Stomach (tissue), 9 donors: ENCODE results near the gene CTIF. TPM values are rescaled to one million over a fixed set of nuclear protein-coding genes. Genes with fewer than 3 reads are reported as not detected.
A peak's percentile ranks its signal among the peaks of the same experiment; 100 is the strongest.
"Not testable (repeated sequence)": the region's sequence is repeated elsewhere in the genome, so short reads cannot be mapped to it uniquely, and the experiment has no call there.

ENCODE experiments used
- DNase-seq, 2 donors: peaks; one replicate each; pipeline versions ENCODE4 v3.0.0 to v3.0.0-alpha.2; 2013 to 2019
- H3K27ac ChIP-seq, 5 donors: fragments of 200-600 bp in 4 of 5; sonication (generic) in 4 of 5; one replicate each; pipeline ENCODE4 v1.5.1; 2013 to 2019; ENCODE audit warnings: mild to moderate bottlenecking in 1 of 5, moderate library complexity in 1 of 5
- H3K27me3 ChIP-seq, 3 donors: fragments of 200-600 bp; sonication (generic); one replicate each; pipeline ENCODE4 v1.5.1; 2017 to 2019; ENCODE audit warnings: mixed run types in 1 of 3
- H3K36me3 ChIP-seq, 4 donors: fragments of 200-600 bp; sonication (generic); 1 replicate in 3 of 4; 2 replicates in 1 of 4; pipeline ENCODE4 v1.5.1; 2016 to 2019
- H3K4me1 ChIP-seq, 4 donors: fragments of 200-600 bp; sonication (generic); one replicate each; pipeline ENCODE4 v1.5.1; 2016 to 2019
- H3K4me3 ChIP-seq, 4 donors: fragments of 200-600 bp; sonication (generic) in 3 of 4; one replicate each; pipeline ENCODE4 v1.5.1; 2016 to 2019; ENCODE audit warnings: mild to moderate bottlenecking in 1 of 4
- H3K9me3 ChIP-seq, 4 donors: fragments of 200-600 bp; sonication (generic); one replicate each; pipeline ENCODE4 v1.5.1; 2016 to 2019
- CTCF ChIP-seq, 7 experiments: fragments of 450-650 bp in 4 of 7; fragments of 200-600 bp in 3 of 7; sonication (generic) in 3 of 7; IDR thresholded peaks; one replicate each; pipeline ENCODE4 v1.5.1; 2016 to 2019; ENCODE audit warnings: antibody characterized with exemption in 7 of 7, control low read depth in 2 of 7, mild to moderate bottlenecking in 1 of 7
- EP300 ChIP-seq: sonication (generic); formaldehyde crosslinking; IDR thresholded peaks from one replicate; pipeline ENCODE4 v1.6.1; 2017; ENCODE audit warnings: antibody characterized with exemption
- POLR2A ChIP-seq, 4 donors: fragments of 450-650 bp; IDR thresholded peaks; one replicate each; pipeline ENCODE4 v1.6.1; 2016; ENCODE audit warnings: antibody characterized with exemption in 4 of 4, control low read depth in 2 of 4, mild to moderate bottlenecking in 1 of 4, moderate library complexity in 1 of 4
- POLR2AphosphoS5 ChIP-seq, 3 donors: sonication (generic); formaldehyde crosslinking; IDR thresholded peaks; one replicate each; pipeline ENCODE4 v1.6.1; 2016; ENCODE audit warnings: antibody characterized with exemption in 3 of 3
- WGBS, 5 donors: extraction: QIAGEN DNeasy Blood & Tissue Kit in 3 of 5; methylation state at CpG; one replicate each; pipeline versions ENCODE4 v1.1.5 to v1.1.7; 2013 to 2018; 5-methylcytosine and 5-hydroxymethylcytosine counted together
- intact Hi-C: fragments of 100-400 bp; cut with DNase I; formaldehyde crosslinking; loops from one replicate; pipeline ENCODE4 v1.15.1; 2023; ENCODE audit warnings: low total_unique reads
- polyA plus RNA-seq, 3 donors: library from polyadenylated mRNA; stranded (reverse); fragments of 200-250 nt; gene quantifications; one replicate each; pipeline ENCODE4 v1.2.3, GENCODE V29; 2013
- total RNA-seq, 5 donors: library from RNA; depleted of rRNA; stranded (reverse); fragments of >200 nt; gene quantifications; one replicate each; pipeline versions ENCODE4 v1.1.0 to v1.2.3, GENCODE V29; 2014 to 2016
- donor health status: healthy with polysubstance abuse.
- donor health status: Bipolar disorder and iron deficiency.
- donor health status: healthy.

The CTIF gene
- total and polyA plus RNA-seq, 8 donors: 16.3 to 105 (median 30.3) TPM

DNA sequence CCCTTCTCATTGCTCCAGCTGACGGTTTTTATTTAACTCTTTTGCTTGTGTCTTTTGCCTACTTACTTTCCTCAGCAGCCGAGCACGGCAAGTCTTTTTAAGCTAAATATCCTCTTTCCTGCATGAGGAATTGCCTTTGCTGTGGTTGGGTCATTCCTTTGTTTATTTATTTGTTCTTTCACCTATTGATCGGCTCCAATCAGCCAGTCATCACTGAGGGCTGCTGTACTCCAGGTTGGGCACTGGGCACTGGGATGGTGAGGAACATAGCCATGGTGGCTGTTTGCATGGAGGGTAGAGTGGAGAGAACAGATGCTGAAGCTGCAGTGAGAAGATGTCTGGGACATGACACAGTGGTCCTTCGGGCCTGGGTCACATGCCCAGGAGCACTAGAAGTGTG is 105.2 kb downstream of the CTIF start:
- intact Hi-C loops: no loop called here
- no peak for DNase-seq
- Histone ChIP-seq H3K27ac (no peak overlapping the region), H3K4me3 (no peak overlapping the region), H3K4me1 (no peaks in the 10 kb centered on the region), H3K36me3 (peaks cover 0 to 3% (median 2%) of the 10 kb centered on the region in 4 donors), H3K9me3 (no peaks in the 10 kb centered on the region), H3K27me3 (no peaks in the 10 kb centered on the region)
- 90 to 95% (median 91%) methylated on average over 5 of the region's 5 CpGs for WGBS, 5 donors
- no peak for TF ChIP-seq POLR2AphosphoS5 (IDR thresholded peaks at IDR 0.05)
- no peak for TF ChIP-seq EP300
- TF ChIP-seq CTCF (IDR thresholded peaks at IDR 0.05): no peak
- no peak for TF ChIP-seq POLR2A (IDR thresholded peaks at IDR 0.05)

DNA sequence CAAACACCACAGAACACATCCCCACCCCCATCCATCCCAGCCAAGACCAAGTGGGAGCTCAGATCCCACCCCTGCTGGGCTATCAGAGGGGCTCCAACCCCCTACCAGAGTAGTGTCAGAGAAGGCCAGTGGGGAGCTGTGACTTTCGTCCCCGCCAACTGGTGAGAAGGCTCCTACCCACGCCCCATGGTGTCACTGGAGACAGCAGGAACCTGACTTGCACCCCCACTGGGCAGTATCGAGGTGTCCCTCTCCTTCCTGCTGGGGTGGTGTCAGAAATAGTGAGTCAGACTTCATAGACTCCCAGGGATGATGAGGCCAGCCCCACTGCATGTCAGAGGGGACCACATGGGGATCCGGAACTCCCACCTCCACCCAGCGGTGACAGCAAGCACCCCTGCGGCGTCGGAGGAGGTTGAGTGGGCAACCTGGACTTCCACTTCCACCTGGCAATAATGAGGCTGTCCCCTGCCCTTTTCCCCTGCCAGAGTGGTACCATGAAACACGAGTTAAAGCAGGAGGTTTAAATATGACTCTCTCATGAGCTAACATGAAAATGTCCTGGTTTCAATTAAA is 106.7 kb downstream of the CTIF start:
- intact Hi-C loops: no loop called here
- Histone ChIP-seq H3K27me3 (no peaks in the 10 kb centered on the region), H3K4me3 (no peak overlapping the region), H3K9me3 (no peaks in the 10 kb centered on the region), H3K27ac (no peak overlapping the region), H3K4me1 (no peaks in the 10 kb centered on the region), H3K36me3 (no peaks in the 10 kb centered on the region)
- 83 to 87% (median 86%) methylated on average over 10 of the region's 10 CpGs for WGBS, 5 donors
- no peak for DNase-seq
- TF ChIP-seq POLR2AphosphoS5 (IDR thresholded peaks at IDR 0.05) (no peak), CTCF (IDR thresholded peaks at IDR 0.05) (no peak), EP300 (no peak), POLR2A (IDR thresholded peaks at IDR 0.05) (no peak)

DNA sequence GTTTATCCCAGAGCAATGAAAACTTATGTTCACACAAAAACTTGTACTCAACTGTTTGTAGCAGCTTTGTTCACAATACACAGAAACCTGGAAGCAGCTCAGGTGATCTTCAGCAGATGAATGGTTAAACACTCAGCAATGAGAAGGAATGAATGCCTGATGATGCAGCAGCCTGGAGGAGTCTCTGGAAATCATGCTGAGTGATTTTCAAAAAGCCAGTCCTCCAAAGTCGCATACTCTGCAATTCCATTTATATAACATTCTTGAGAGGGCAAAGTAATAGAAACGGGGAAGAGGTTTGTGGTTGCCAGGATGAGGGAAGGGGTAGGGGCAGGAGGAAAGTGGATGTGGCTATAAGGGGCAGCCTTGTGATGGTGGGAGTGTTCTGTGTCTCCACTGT is 108.1 kb downstream of the CTIF start:
- DNase-seq: no peak
- H3K27me3 ChIP-seq: no peaks in the 10 kb centered on the region
- TF ChIP-seq CTCF (IDR thresholded peaks at IDR 0.05) (no peak), POLR2AphosphoS5 (IDR thresholded peaks at IDR 0.05) (no peak), EP300 (no peak), POLR2A (IDR thresholded peaks at IDR 0.05) (no peak)
- H3K4me1 ChIP-seq: no peaks in the 10 kb centered on the region
- no peaks in the 10 kb centered on the region for H3K36me3 ChIP-seq
- 63 to 92% (median 78%) methylated on average over 2 of the region's 2 CpGs for WGBS, 5 donors
- no peak overlapping the region for H3K4me3 ChIP-seq
- H3K9me3 ChIP-seq: no peaks in the 10 kb centered on the region
- intact Hi-C loops: no loop called here
- H3K27ac ChIP-seq: no peak overlapping the region

GRCh38 chr18:48649231-48649630 is 110.4 kb downstream of the CTIF start:
- Histone ChIP-seq H3K4me3 (no peak overlapping the region), H3K4me1 (no peaks in the 10 kb centered on the region), H3K9me3 (no peaks in the 10 kb centered on the region), H3K27me3 (no peaks in the 10 kb centered on the region), H3K27ac (no peak overlapping the region), H3K36me3 (no peaks in the 10 kb centered on the region)
- WGBS, 5 donors: 53 to 70% (median 57%) methylated on average over 7 of the region's 7 CpGs
- peak in 1 of 2 donors; percentile 89 for DNase-seq
- TF ChIP-seq POLR2AphosphoS5 (IDR thresholded peaks at IDR 0.05) (no peak), EP300 (no peak), POLR2A (IDR thresholded peaks at IDR 0.05) (no peak), CTCF (IDR thresholded peaks at IDR 0.05) (no peak)
- intact Hi-C loops: no loop called here

DNA sequence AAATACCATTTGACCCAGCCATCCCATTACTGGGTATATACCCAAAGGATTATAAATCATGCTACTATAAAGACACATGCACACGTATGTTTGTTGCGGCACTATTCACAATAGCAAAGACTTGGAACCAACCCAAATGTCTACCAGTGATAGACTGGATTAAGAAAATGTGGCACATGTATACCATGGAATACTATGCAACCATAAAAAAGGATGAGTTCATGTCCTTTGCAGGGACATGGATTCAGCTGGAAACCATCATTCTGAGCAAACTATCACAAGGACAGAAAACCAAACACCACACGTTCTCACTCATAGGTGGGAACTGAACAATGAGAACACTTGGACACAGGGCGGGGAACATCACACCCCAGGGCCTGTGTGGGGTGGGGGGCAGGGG is 115.8 kb downstream of the CTIF start:
- 88 to 94% (median 93%) methylated on average over 4 of the region's 4 CpGs for WGBS, 5 donors
- H3K27me3 ChIP-seq, H3K4me3 ChIP-seq, H3K36me3 ChIP-seq, H3K4me1 ChIP-seq, DNase-seq, H3K27ac ChIP-seq, H3K9me3 ChIP-seq, intact Hi-C loops: not testable (repeated sequence)
